Aorta (tissue), 5 donors: ENCODE results near the gene PRPS1L1. TPM values are rescaled to one million over a fixed set of nuclear protein-coding genes. Genes with fewer than 3 reads are reported as not detected.

Source experiments
- ATAC-seq: fragments of 200-7000 bp; cut with Tn5 transposase; one replicate; pipeline ENCODE4 v1.9.1; 2022; ENCODE audit warnings: moderate library complexity; ENCODE audit not compliant: low FRiP score
- DNase-seq, 2 donors: peaks; one replicate each; pipeline ENCODE4 v3.0.0-alpha.2; 2020
- H3K27ac ChIP-seq, 2 donors: one replicate each; pipeline ENCODE4 v1.5.1; 2013; ENCODE audit warnings: low read length in 2 of 2, mild to moderate bottlenecking in 2 of 2, moderate library complexity in 2 of 2, control low read depth in 1 of 2, inconsistent platforms in 1 of 2, low read depth in 1 of 2
- H3K27me3 ChIP-seq, 2 donors: one replicate each; pipeline ENCODE4 v1.6.1; 2013; ENCODE audit warnings: control low read depth in 1 of 2, low read length in 1 of 2, mild to moderate bottlenecking in 1 of 2, moderate library complexity in 1 of 2; ENCODE audit not compliant: insufficient read depth in 2 of 2, control insufficient read depth in 1 of 2
- H3K36me3 ChIP-seq, 2 donors: one replicate each; pipeline ENCODE4 v1.6.1; 2013; ENCODE audit warnings: control low read depth in 1 of 2, low read length in 1 of 2, mild to moderate bottlenecking in 1 of 2; ENCODE audit not compliant: insufficient read depth in 2 of 2, control insufficient read depth in 1 of 2
- H3K4me1 ChIP-seq, 2 donors: one replicate each; pipeline ENCODE4 v1.6.1; 2013; ENCODE audit warnings: low read length in 2 of 2, control low read depth in 1 of 2, mild to moderate bottlenecking in 1 of 2, moderate library complexity in 1 of 2; ENCODE audit not compliant: insufficient read depth in 2 of 2, control insufficient read depth in 1 of 2
- H3K4me3 ChIP-seq, 2 donors: one replicate each; pipeline ENCODE4 v1.5.1; 2013; ENCODE audit warnings: low read length in 2 of 2, control low read depth in 1 of 2, mild to moderate bottlenecking in 1 of 2
- H3K9me3 ChIP-seq: one replicate; pipeline ENCODE4 v1.6.1; 2013; ENCODE audit warnings: mild to moderate bottlenecking, low read length; ENCODE audit not compliant: control insufficient read depth
- WGBS, 2 donors: extraction: QIAGEN DNeasy Blood & Tissue Kit; methylation state at CpG; one replicate each; pipeline ENCODE4 v1.1.7; 2013; 5-methylcytosine and 5-hydroxymethylcytosine counted together
- intact Hi-C, 2 donors: fragments of 100-400 bp; cut with DNase I; formaldehyde crosslinking; loops; one replicate each; pipeline versions ENCODE4 v1.14.2 to v1.15.0; 2022
- polyA plus RNA-seq, 2 donors: library from polyadenylated mRNA; stranded (reverse); fragments of 200-250 nt; gene quantifications; one replicate each; pipeline ENCODE4 v1.2.3, GENCODE V29; 2013
- total RNA-seq, 2 donors: library from RNA; stranded (reverse); fragmentation: NEBNext Ultra II Directional; extraction: Animal tissue kit (Norgen Biotek cat#: 25700); gene quantifications; one replicate each; pipeline ENCODE4 v1.2.1, GENCODE V29; 2021
- donor health status: healthy with polysubstance abuse.
- donor health status: Bipolar disorder and iron deficiency.
- donor health status: DM: no; HTN: no; CAD: no.
- donor health status: DM: no; HTN: no; CAD: no.
- donor health status: DM: yes; HTN: yes; CAD: no.

Gene PRPS1L1
- total and polyA plus RNA-seq, 4 donors = not detected

DNA sequence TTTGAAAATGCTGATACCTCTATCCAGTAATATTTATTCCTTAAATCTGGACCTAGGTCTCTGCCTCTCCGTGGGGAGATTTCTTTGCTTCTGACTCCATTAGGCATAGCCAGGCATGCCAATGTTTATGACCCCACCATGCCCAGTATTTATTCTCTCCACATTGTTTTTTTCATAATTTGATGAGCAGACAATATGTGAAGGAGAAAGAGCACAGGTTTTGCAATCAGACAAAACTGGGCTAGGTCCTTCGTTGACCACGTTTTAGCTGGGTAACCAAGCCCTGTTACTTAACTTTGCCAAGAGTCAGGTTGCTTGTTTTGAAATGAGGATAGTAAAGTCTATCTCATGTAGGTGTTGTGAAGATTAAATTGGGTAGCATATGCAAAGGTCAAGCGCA lies 21.6 kb upstream of the PRPS1L1 start:
- Histone ChIP-seq H3K4me3 (no peak overlapping the region), H3K9me3 (no peaks in the 10 kb centered on the region), H3K27ac (no peak overlapping the region), H3K4me1 (no peaks in the 10 kb centered on the region), H3K27me3 (no peaks in the 10 kb centered on the region), H3K36me3 (no peaks in the 10 kb centered on the region)
- ATAC-seq (no peak), DNase-seq (no peak)
- intact Hi-C loops = no loop called here
- WGBS, 2 donors = 63 to 90% methylated on average over 4 of the region's 4 CpGs

DNA sequence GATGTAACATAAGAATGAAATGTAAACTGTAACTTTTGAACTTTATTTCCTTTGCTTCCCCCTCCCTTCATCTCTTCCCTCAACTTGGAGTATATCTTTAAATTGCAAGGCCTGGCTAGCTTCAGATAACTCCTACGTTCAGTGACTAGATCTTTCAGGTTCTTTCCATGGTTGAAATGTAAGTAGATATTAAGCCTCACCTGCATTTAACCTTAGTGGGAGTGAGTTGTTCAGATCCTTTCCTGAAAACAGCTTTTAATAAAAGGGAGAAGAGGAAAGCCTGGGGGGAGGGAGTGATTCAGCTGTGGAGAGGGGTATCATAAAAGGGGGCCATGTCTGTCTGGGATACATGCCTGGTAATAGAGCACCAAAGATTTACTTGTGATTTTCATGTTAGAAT lies 19.0 kb upstream of the PRPS1L1 start:
- H3K36me3 ChIP-seq = no peaks in the 10 kb centered on the region
- H3K27ac ChIP-seq = no peak overlapping the region
- intact Hi-C loops = no loop called here
- ATAC-seq (no peak), DNase-seq (no peak)
- H3K9me3 ChIP-seq = no peaks in the 10 kb centered on the region
- no peaks in the 10 kb centered on the region for H3K27me3 ChIP-seq
- WGBS, 2 donors = 57 to 58% methylated on average over 1 of the region's 1 CpG
- H3K4me1 ChIP-seq = no peaks in the 10 kb centered on the region
- no peak overlapping the region for H3K4me3 ChIP-seq

DNA sequence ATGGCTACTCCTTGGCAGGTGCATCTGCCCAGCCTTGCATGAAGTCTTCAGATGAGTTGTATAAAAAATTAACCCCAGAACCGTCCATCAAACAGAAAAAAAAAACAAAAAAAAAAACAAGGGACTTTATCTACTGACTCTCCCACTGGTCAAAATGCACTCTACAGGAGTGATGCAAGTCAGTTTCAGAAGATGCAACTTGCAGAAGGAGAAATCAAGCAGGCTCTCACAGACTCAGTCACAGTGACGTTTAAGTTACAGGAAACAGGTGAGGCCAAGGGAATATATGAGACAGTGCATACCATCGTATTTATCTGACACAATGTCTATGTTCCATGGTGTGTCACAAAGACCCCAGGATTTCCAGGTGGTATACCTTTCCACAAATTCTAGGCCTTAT lies 17.5 kb upstream of the PRPS1L1 start:
- Histone ChIP-seq H3K4me1 (no peaks in the 10 kb centered on the region), H3K36me3 (no peaks in the 10 kb centered on the region), H3K4me3 (no peak overlapping the region), H3K27me3 (no peaks in the 10 kb centered on the region), H3K9me3 (no peaks in the 10 kb centered on the region), H3K27ac (no peak overlapping the region)
- intact Hi-C loops = no loop called here
- DNase-seq (no peak), ATAC-seq (no peak)
- WGBS, 2 donors = 83 to 86% methylated on average over 3 of the region's 3 CpGs

DNA sequence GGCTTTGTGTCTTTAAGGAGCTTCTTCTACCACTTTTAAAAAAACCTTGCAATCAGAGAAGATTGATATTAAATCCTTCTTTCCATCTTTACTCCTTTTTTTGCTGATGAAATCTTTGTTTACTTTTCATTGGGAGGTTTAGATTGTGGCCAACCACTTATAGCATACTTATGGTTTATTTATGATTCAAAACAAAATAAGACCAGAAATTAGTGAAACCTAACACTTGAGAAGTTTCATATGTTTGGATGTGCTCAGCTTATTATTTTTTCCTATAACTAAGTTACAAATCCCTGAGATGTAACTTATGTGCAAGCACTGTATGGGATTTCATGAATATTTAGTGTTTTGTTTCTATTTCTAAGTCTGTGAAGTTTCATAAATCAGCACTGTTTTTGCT lies 13.5 kb upstream of the PRPS1L1 start:
- H3K4me1 ChIP-seq = no peaks in the 10 kb centered on the region
- H3K36me3 ChIP-seq = no peaks in the 10 kb centered on the region
- H3K27me3 ChIP-seq = no peaks in the 10 kb centered on the region
- no peak for ATAC-seq
- H3K27ac ChIP-seq = no peak overlapping the region
- H3K4me3 ChIP-seq = no peak overlapping the region
- no peak for DNase-seq
- intact Hi-C loops = no loop called here
- no peaks in the 10 kb centered on the region for H3K9me3 ChIP-seq

DNA sequence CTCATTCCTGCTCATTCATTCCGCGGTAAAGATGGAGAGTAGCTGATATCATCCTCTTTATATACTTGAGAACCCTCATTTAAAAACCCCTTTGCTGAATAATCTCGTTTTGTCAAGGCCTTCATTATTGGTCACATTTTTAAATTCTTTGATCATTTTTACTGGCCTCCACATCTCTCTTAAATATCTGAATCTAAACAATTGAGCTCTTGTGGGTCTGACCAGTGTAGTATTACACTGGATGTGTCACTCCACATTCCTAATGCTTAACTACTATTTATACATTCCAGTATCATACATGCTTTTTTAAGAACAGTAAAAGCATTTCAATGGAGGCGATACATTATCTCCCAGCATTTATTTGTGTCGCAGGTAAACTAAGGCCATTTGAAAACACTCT lies 12.6 kb upstream of the PRPS1L1 start:
- Histone ChIP-seq H3K4me3 (no peak overlapping the region), H3K27me3 (no peaks in the 10 kb centered on the region)

DNA sequence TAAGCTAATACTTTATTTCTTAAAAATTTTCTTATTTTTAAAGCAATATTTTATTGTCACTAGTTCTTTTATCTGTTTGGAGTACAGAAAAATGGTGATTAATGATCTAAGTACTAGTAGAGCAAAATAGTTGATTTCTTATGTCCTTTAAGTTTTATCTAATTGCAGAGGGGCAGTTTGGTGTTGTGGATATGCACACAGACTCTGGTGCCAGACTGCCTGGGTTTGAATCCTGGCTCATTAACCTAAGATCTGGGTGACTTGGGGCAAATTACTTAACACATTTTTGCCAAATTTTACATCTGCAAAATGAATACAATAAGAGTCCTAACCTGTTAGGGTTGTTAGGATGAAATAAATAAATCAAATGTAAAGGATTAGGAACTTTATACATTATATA lies 10.7 kb upstream of the PRPS1L1 start:
- intact Hi-C loops = no loop called here
- Histone ChIP-seq H3K36me3 (no peaks in the 10 kb centered on the region), H3K27ac (no peak overlapping the region), H3K9me3 (no peaks in the 10 kb centered on the region), H3K4me1 (no peaks in the 10 kb centered on the region), H3K27me3 (no peaks in the 10 kb centered on the region), H3K4me3 (no peak overlapping the region)
- ATAC-seq (no peak), DNase-seq (no peak)

More for the DNA sequence above, 12.6 kb upstream of the PRPS1L1 start:
- intact Hi-C loops = no loop called here
- Histone ChIP-seq H3K36me3 (no peaks in the 10 kb centered on the region), H3K27ac (no peak overlapping the region), H3K9me3 (no peaks in the 10 kb centered on the region), H3K4me1 (no peaks in the 10 kb centered on the region)
- DNase-seq (no peak), ATAC-seq (no peak)
- WGBS, 2 donors = 42 to 43% methylated on average over 5 of the region's 5 CpGs

DNA sequence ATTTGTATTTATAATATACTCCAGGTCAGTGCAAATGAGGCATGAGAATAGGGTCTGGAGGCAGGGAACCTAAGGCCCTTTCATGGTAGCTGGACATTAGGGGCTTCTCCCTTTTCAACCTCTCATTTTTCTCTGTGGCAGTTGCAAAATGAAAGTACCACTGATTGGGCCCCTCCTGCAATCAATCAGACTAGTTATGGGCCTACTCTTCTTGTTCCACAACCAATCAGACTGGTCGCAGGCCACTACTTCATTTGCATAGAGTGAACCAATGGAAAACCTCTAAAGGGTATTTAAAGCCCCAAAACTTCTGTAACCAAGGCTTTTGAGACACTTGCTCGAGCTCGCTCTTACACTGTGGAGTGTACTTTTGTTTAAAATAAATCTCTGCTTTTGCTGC lies 10.0 kb upstream of the PRPS1L1 start:
- WGBS, 2 donors = 94 to 100% methylated on average over 3 of the region's 3 CpGs
- Histone ChIP-seq H3K27me3 (no peaks in the 10 kb centered on the region), H3K36me3 (no peaks in the 10 kb centered on the region), H3K4me1 (no peaks in the 10 kb centered on the region), H3K9me3 (no peaks in the 10 kb centered on the region), H3K27ac (no peak overlapping the region), H3K4me3 (no peak overlapping the region)
- ATAC-seq = no peak
- no peak for DNase-seq
- intact Hi-C loops = no loop called here

DNA sequence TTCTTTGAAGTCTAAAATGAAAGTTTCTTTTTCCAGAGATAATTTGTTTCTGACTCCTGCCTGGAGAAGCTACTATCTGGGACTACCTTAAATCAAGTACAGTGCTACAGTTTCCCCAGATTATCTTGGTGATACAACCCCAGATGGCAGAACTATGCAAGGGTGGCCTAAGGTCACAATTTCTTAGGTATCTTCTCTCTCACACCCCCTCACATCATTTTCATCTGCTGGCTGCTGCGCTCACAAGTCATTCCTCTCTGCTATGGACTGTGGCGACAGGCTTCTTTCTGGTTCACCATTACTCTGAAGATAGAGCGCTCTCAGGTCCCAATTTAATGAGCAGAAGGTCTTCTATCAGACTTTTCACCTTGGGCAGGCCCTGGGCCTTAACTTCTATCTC lies 9.1 kb upstream of the PRPS1L1 start:
- H3K9me3 ChIP-seq = no peaks in the 10 kb centered on the region
- no peak overlapping the region for H3K27ac ChIP-seq
- intact Hi-C loops = no loop called here
- no peaks in the 10 kb centered on the region for H3K27me3 ChIP-seq
- H3K36me3 ChIP-seq = no peaks in the 10 kb centered on the region
- ATAC-seq = no peak
- DNase-seq = no peak
- H3K4me3 ChIP-seq = no peak overlapping the region
- 97 to 99% methylated on average over 3 of the region's 3 CpGs for WGBS, 2 donors
- H3K4me1 ChIP-seq = no peaks in the 10 kb centered on the region

DNA sequence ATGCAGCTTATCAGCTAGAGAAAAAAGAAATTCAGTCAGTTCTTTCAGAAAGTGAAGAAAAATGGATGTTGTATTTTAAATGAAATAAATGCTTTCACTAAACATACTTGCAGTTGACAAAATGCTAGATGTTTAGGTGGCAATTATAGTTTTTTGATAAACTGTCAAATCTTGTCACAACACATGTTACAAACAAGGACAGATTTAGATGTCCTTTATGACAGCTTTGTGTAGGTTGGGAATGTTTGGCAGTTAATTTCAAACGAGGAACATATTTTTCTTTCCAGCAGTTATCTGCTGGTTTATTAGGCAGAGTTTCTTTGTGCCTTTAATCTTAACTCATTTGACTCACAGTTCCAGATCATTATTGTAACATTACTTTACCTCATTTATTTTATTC lies 3.1 kb upstream of the PRPS1L1 start:
- intact Hi-C loops = no loop called here
- no peaks in the 10 kb centered on the region for H3K9me3 ChIP-seq

More for the DNA sequence above, 3.1 kb upstream of the PRPS1L1 start:
- no peak overlapping the region for H3K27ac ChIP-seq
- no peaks in the 10 kb centered on the region for H3K27me3 ChIP-seq
- no peaks in the 10 kb centered on the region for H3K4me1 ChIP-seq
- ATAC-seq = no peak
- H3K4me3 ChIP-seq = no peak overlapping the region
- no peaks in the 10 kb centered on the region for H3K36me3 ChIP-seq
- no peak for DNase-seq
- 6 to 8% methylated on average over 1 of the region's 1 CpG for WGBS, 2 donors
